ENCODE data around the gene ARHGEF28.

The ARHGEF28 gene

GRCh38 chr5:73908846-73909245 lies 282.9 kb downstream of the ARHGEF28 start:
- no peaks in the 10 kb centered on the region for H3K27me3 ChIP-seq (replicated peaks)
- DNase-seq = no peak
- in situ Hi-C loops (cut with HindIII; ENCODE audit: low pct_ligation_motif_present, low sequenced_read_pairs) = loop anchor here (25.0 kb wide), 1 partner anchor 753 kb away; no protein-coding TSS in a partner anchor
- TF ChIP-seq, protein P1, sequence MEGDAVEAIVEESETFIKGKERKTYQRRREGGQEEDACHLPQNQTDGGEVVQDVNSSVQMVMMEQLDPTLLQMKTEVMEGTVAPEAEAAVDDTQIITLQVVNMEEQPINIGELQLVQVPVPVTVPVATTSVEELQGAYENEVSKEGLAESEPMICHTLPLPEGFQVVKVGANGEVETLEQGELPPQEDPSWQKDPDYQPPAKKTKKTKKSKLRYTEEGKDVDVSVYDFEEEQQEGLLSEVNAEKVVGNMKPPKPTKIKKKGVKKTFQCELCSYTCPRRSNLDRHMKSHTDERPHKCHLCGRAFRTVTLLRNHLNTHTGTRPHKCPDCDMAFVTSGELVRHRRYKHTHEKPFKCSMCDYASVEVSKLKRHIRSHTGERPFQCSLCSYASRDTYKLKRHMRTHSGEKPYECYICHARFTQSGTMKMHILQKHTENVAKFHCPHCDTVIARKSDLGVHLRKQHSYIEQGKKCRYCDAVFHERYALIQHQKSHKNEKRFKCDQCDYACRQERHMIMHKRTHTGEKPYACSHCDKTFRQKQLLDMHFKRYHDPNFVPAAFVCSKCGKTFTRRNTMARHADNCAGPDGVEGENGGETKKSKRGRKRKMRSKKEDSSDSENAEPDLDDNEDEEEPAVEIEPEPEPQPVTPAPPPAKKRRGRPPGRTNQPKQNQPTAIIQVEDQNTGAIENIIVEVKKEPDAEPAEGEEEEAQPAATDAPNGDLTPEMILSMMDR (IDR thresholded peaks at IDR 0.05; ENCODE audit: low read depth, low read length, missing control alignments) = no peak
- peaks cover 20% of the 10 kb centered on the region for H3K36me3 ChIP-seq (replicated peaks)
- no peak overlapping the region for H3K27ac ChIP-seq
- H3K4me3 ChIP-seq (ENCODE audit: low read depth, low read length) = no peak overlapping the region

- TF ChIP-seq, protein P1 (IDR thresholded peaks at IDR 0.05; ENCODE audit: low read depth, low read length, missing control alignments) = no peak
- Histone ChIP-seq H3K36me3 (replicated peaks) (peaks cover 20% of the 10 kb centered on the region), H3K27ac (no peak overlapping the region), H3K27me3 (replicated peaks) (no peaks in the 10 kb centered on the region), H3K4me3 (ENCODE audit: low read depth, low read length) (no peak overlapping the region)
- in situ Hi-C loops (cut with HindIII; ENCODE audit: low pct_ligation_motif_present, low sequenced_read_pairs) = loop anchor here (25.0 kb wide), 1 partner anchor 753 kb away; no protein-coding TSS in a partner anchor
- DNase-seq = no peak
These were observed 283.5 kb downstream of the ARHGEF28 start for GRCh38 chr5:73909474-73909873.

DNA sequence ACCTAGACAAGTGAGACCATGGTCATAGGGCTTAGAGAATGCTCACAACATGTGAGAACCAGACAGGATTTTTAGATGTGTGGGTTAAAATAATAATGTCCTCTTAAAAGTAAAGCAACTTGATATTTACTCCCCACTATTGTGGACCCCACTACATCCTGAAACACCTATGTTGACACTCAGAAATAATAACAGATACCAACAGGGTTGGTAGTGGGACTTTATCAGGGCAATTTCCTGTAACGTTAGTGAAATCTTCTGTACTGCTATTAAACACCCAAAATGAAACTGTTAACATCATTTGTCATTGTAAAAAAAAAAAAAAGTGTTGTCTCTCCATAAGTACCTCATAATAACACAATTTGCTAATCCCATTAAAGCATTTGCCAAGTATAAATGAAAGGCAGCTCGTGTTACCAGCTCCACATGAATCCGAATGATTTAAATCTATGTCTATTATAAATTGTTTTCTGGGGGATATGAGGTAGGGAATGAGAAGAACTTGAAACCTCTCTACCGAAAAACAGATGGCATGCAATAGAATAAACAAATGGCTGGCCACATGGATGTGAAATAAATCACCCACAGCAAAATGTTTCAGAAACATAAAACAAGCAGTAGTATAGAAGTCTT lies 285.9 kb downstream of the ARHGEF28 start:
- TF ChIP-seq, protein P1 (IDR thresholded peaks at IDR 0.05; ENCODE audit: low read depth, low read length, missing control alignments) = no peak
- Histone ChIP-seq H3K27ac (no peak overlapping the region), H3K27me3 (replicated peaks) (no peaks in the 10 kb centered on the region), H3K36me3 (replicated peaks) (peaks cover 17% of the 10 kb centered on the region), H3K4me3 (ENCODE audit: low read depth, low read length) (no peak overlapping the region)
- DNase-seq = no peak
- in situ Hi-C loops (cut with HindIII; ENCODE audit: low pct_ligation_motif_present, low sequenced_read_pairs) = loop anchor here (25.0 kb wide), 1 partner anchor 750 kb away; no protein-coding TSS in a partner anchor

GRCh38 chr5:73912821-73913271 lies 286.9 kb downstream of the ARHGEF28 start:
- H3K4me3 ChIP-seq (ENCODE audit: low read depth, low read length) = no peak overlapping the region
- H3K27ac ChIP-seq = no peak overlapping the region
- TF ChIP-seq, protein P1 (IDR thresholded peaks at IDR 0.05; ENCODE audit: low read depth, low read length, missing control alignments) = no peak
- H3K27me3 ChIP-seq (replicated peaks) = no peaks in the 10 kb centered on the region
- in situ Hi-C loops (cut with HindIII; ENCODE audit: low pct_ligation_motif_present, low sequenced_read_pairs) = loop anchor here (25.0 kb wide), 1 partner anchor 749 kb away; no protein-coding TSS in a partner anchor
- H3K36me3 ChIP-seq (replicated peaks) = peaks cover 17% of the 10 kb centered on the region
- no peak for DNase-seq

DNA sequence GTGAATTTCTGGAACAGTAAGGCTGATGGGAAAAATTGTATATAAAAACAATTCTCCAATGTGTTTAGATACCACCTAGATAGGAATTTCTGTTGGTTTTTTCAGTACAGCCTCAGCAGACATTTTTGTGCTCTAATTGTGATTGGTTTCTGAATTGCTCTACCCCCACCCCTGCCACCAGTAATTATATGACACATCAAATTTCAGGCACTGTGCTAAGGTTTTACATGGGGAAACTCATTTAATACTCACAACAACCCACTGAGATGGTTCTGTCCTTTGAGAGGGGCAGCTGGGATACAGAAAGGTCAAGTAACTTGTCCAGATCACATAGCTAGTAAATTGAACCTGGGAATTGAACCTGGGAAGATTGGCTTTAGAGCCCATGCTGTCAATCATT lies 288.0 kb downstream of the ARHGEF28 start:
- TF ChIP-seq, protein P1 (IDR thresholded peaks at IDR 0.05; ENCODE audit: low read depth, low read length, missing control alignments) = no peak
- Histone ChIP-seq H3K4me3 (ENCODE audit: low read depth, low read length) (no peak overlapping the region), H3K27ac (no peak overlapping the region), H3K27me3 (replicated peaks) (no peaks in the 10 kb centered on the region), H3K36me3 (replicated peaks) (peaks cover 17% of the 10 kb centered on the region)
- in situ Hi-C loops (cut with HindIII; ENCODE audit: low pct_ligation_motif_present, low sequenced_read_pairs) = loop anchor here (25.0 kb wide), 1 partner anchor 748 kb away; no protein-coding TSS in a partner anchor
- DNase-seq = no peak

Measured in brain microvascular endothelial cell (primary cell).